Suprapubic skin (tissue), 4 donors: Measurements from ENCODE around the gene CLPX. TPM values are rescaled to one million over a fixed set of nuclear protein-coding genes. Genes with fewer than 3 reads are reported as not detected.
"Not testable (repeated sequence)": the region's sequence is repeated elsewhere in the genome, so short reads cannot be mapped to it uniquely, and the experiment has no call there.

Experiments
- DNase-seq, 2 donors: peaks; one replicate each; pipeline ENCODE4 v3.0.0-alpha.2; 2019; ENCODE audit warnings: low spot score in 2 of 2
- H3K27ac ChIP-seq: fragments of 200-600 bp; sonication (generic); one replicate; pipeline ENCODE4 v1.5.1; 2019
- H3K27me3 ChIP-seq: fragments of 200-600 bp; sonication (generic); one replicate; pipeline ENCODE4 v1.5.1; 2019
- H3K36me3 ChIP-seq: fragments of 200-600 bp; sonication (generic); one replicate; pipeline ENCODE4 v1.5.1; 2019
- H3K4me1 ChIP-seq: fragments of 200-600 bp; sonication (generic); one replicate; pipeline ENCODE4 v1.5.1; 2019
- H3K4me3 ChIP-seq: fragments of 200-600 bp; sonication (generic); one replicate; pipeline ENCODE4 v1.5.1; 2019; ENCODE audit warnings: mild to moderate bottlenecking
- H3K9me3 ChIP-seq: fragments of 200-600 bp; sonication (generic); one replicate; pipeline ENCODE4 v1.5.1; 2019
- EP300 ChIP-seq: sonication (generic); formaldehyde crosslinking; IDR thresholded peaks from one replicate; pipeline ENCODE4 v1.6.1; 2017; ENCODE audit warnings: antibody characterized with exemption
- POLR2A ChIP-seq, 2 donors: fragments of 450-650 bp; IDR thresholded peaks; one replicate each; pipeline ENCODE4 v1.6.1; 2017; ENCODE audit warnings: antibody characterized with exemption in 2 of 2, mild to moderate bottlenecking in 2 of 2, moderate library complexity in 2 of 2
- POLR2AphosphoS5 ChIP-seq, 3 donors: sonication (generic); formaldehyde crosslinking; IDR thresholded peaks; one replicate each; pipeline ENCODE4 v1.6.1; 2017; ENCODE audit warnings: antibody characterized with exemption in 3 of 3
- WGBS: methylation state at CpG from one replicate; pipeline ENCODE4 v1.1.5; 2018; 5-methylcytosine and 5-hydroxymethylcytosine counted together
- total RNA-seq, 4 donors: library from RNA; depleted of rRNA; stranded (reverse); fragments of >200 nt; gene quantifications; one replicate each; pipeline ENCODE4 v1.1.0, GENCODE V29; 2016
- TF ChIP-seq, protein P1 (sequence below), 2 donors: fragments of 200-600 bp in 1 of 2; fragments of 450-650 bp in 1 of 2; sonication (generic) in 1 of 2; IDR thresholded peaks; one replicate each; pipeline ENCODE4 v1.5.1; 2016 to 2019; ENCODE audit warnings: antibody characterized with exemption in 2 of 2, mild to moderate bottlenecking in 1 of 2, moderate library complexity in 1 of 2

The CLPX gene
- total RNA-seq: 100 to 1,000 TPM in 1 of 4 donors, 10 to 100 TPM in 3; 45.5 to 103 (median 58.3) TPM

DNA sequence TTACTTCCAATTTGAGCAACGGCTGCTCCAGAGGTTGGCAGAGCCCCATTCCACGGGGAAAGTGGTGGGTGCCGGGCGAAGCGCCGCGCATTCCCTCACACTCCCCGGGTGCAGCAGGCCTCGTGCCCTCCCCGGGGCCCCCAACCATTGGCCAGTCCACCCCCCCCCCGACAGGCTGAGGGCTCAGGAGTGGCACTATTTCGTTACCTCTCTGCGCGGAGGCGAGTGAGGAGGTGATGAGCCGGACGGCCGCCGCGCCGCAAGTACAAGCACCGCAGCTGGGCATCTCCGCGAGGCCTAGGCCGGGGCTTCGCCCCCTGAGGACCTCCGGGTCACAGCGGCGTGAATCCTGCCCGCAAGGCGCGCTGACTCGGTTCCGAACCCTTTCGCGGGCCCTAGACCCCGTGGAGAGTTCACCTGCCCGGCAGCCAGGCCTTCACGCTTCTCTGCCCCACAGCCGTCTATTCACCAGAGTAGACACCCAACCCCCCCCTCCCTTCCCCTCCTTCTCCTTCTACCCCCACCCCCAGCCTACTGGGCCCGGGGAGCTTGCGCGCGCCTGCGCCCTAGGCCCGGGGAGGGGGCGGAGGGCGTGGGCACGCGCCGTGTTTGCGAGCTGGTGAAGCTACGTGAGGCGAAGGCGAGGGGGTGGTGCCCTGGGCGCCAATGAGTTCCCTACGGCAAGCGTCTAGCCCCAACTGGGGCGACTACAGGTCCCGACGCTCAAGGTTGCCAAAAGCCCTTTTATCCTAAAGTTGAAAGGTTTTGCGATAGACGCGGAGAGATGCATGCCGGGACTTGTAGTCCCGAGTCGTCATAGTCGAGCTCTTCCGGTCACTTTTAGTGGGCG lies at the start of gene CLPX:
Gene CLPX (minus strand): TSS at position 475 of the 850 bp plus-strand sequence. CDS start 189 bp downstream, at position 286.
- Histone ChIP-seq H3K27me3 (no peaks in the 10 kb centered on the region), H3K27ac (peak within 1 kb of the TSS; percentile 95), H3K4me1 (peaks cover 34% of the 10 kb centered on the region), H3K4me3 (peak within 1 kb of the TSS; percentile 78), H3K36me3 (peaks cover 3% of the 10 kb centered on the region), H3K9me3 (no peaks in the 10 kb centered on the region)
- DNase-seq: peak; percentile 92 to 93
- 0% methylated on average over 36 of the region's 70 CpGs for WGBS
- TF ChIP-seq POLR2AphosphoS5 (IDR thresholded peaks at IDR 0.05) (peak in 2 of 3 donors; percentile 49 to 73), EP300 (no peak), POLR2A (IDR thresholded peaks at IDR 0.05) (peak in 1 of 2 donors; percentile 64)
- TF ChIP-seq, protein P1, sequence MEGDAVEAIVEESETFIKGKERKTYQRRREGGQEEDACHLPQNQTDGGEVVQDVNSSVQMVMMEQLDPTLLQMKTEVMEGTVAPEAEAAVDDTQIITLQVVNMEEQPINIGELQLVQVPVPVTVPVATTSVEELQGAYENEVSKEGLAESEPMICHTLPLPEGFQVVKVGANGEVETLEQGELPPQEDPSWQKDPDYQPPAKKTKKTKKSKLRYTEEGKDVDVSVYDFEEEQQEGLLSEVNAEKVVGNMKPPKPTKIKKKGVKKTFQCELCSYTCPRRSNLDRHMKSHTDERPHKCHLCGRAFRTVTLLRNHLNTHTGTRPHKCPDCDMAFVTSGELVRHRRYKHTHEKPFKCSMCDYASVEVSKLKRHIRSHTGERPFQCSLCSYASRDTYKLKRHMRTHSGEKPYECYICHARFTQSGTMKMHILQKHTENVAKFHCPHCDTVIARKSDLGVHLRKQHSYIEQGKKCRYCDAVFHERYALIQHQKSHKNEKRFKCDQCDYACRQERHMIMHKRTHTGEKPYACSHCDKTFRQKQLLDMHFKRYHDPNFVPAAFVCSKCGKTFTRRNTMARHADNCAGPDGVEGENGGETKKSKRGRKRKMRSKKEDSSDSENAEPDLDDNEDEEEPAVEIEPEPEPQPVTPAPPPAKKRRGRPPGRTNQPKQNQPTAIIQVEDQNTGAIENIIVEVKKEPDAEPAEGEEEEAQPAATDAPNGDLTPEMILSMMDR (IDR thresholded peaks at IDR 0.05): no peak

DNA sequence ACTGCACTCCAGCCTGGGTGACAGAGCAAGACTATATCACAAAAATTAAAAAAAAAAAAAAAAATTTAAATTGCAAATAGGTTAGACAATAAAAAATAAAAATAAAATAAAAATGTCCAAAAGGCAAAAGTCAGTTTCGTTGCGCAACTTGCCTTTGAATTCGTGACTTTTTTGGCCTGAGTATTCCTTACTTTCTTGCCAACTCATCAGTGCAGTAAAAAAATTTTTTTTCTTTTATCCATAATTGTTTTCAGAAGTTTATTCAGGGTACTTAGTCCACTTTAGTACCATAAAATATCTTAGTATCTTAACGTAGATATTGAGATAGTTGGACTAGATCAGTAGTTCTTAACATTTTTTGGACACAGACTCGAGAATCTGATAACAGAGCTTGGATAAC lies 48.6 kb upstream of the CLPX start:
- Histone ChIP-seq H3K27me3 (no peaks in the 10 kb centered on the region), H3K4me1 (peaks cover 10% of the 10 kb centered on the region), H3K4me3 (no peak overlapping the region), H3K36me3 (no peaks in the 10 kb centered on the region), H3K27ac (no peak overlapping the region), H3K9me3 (no peaks in the 10 kb centered on the region)
- no peak for TF ChIP-seq POLR2A (IDR thresholded peaks at IDR 0.05)
- TF ChIP-seq EP300: no peak
- TF ChIP-seq POLR2AphosphoS5 (IDR thresholded peaks at IDR 0.05): no peak
- TF ChIP-seq, protein P1 (IDR thresholded peaks at IDR 0.05): no peak
- 49% methylated on average over 5 of the region's 5 CpGs for WGBS
- no peak for DNase-seq

DNA sequence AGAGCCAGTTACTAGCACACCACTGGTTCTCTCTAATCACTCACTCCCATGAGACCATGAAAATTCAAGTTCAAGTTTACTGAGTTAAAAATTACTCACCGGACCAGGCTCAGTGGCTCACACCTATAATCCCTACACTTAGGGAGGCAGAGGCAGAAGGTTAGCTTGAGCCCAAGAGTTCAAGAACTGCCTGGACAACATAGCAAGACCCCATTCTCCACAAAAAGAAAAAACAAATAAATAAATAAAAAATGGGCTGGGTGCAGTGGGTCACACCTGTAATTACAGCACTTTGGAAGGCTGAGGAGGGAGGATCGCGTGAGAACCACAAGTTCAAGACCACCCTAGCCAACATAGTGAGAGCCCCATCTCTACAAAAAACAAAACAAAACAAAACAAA lies 47.4 kb upstream of the CLPX start:
- no peak overlapping the region for H3K27ac ChIP-seq
- no peak overlapping the region for H3K4me3 ChIP-seq
- no peaks in the 10 kb centered on the region for H3K36me3 ChIP-seq
- H3K4me1 ChIP-seq: peaks cover 4% of the 10 kb centered on the region
- TF ChIP-seq POLR2AphosphoS5 (IDR thresholded peaks at IDR 0.05) (no peak), EP300 (no peak), POLR2A (IDR thresholded peaks at IDR 0.05) (no peak)
- TF ChIP-seq, protein P1 (IDR thresholded peaks at IDR 0.05): no peak
- no peak for DNase-seq
- H3K27me3 ChIP-seq: no peaks in the 10 kb centered on the region
- WGBS: 96% methylated on average over 3 of the region's 3 CpGs
- no peaks in the 10 kb centered on the region for H3K9me3 ChIP-seq

DNA sequence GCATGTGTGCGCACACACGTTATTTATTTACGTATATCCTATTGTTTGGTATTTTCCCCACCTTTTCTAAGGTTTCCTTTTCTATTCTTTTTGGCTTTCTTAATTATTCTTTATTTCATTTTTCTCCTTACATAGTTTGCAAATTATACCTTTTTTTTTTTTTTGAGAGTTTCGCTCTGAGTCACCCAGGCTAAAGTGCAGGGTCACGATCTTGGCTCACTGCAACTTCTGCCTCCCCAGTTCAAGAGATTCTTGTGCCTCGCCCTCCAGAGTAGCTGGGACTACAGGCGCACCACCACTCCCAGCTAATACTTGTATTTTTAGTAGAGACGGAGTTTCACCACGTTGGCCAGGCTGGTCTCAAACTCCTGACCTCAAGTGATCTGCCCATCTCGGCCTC lies 46.2 kb upstream of the CLPX start:
- no peaks in the 10 kb centered on the region for H3K9me3 ChIP-seq

DNA sequence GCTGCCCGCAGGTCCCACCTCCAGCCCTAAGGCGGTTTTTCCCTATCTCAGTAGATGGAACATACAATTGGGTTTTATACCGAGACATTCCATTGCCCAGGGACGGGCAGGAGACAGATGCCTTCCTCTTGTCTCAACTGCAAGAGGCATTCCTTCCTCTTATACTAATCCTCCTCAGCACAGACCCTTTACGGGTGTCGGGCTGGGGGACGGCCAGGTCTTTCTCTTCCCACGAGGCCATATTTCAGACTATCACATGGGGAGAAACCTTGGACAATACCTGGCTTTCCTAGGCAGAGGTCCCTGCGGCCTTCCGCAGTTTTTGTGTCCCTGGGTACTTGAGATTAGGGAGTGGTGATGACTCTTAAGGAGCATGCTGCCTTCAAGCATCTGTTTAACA lies 41.8 kb upstream of the CLPX start:
- H3K4me1 ChIP-seq, H3K27me3 ChIP-seq, H3K27ac ChIP-seq, DNase-seq, H3K4me3 ChIP-seq, H3K36me3 ChIP-seq, H3K9me3 ChIP-seq: not testable (repeated sequence)
- no CpG with 5 or more reads among the region's 10 CpGs for WGBS

More for the DNA sequence above, 46.2 kb upstream of the CLPX start:
- WGBS: 87% methylated on average over 10 of the region's 10 CpGs
- no peaks in the 10 kb centered on the region for H3K27me3 ChIP-seq
- TF ChIP-seq POLR2AphosphoS5 (IDR thresholded peaks at IDR 0.05): no peak
- TF ChIP-seq, protein P1 (IDR thresholded peaks at IDR 0.05): no peak
- no peak for TF ChIP-seq POLR2A (IDR thresholded peaks at IDR 0.05)
- no peak for TF ChIP-seq EP300
- H3K27ac ChIP-seq: no peak overlapping the region
- no peak for DNase-seq
- H3K4me1 ChIP-seq: no peaks in the 10 kb centered on the region
- no peaks in the 10 kb centered on the region for H3K36me3 ChIP-seq
- no peak overlapping the region for H3K4me3 ChIP-seq
